ENCODE results near the gene COLEC12.

DNA sequence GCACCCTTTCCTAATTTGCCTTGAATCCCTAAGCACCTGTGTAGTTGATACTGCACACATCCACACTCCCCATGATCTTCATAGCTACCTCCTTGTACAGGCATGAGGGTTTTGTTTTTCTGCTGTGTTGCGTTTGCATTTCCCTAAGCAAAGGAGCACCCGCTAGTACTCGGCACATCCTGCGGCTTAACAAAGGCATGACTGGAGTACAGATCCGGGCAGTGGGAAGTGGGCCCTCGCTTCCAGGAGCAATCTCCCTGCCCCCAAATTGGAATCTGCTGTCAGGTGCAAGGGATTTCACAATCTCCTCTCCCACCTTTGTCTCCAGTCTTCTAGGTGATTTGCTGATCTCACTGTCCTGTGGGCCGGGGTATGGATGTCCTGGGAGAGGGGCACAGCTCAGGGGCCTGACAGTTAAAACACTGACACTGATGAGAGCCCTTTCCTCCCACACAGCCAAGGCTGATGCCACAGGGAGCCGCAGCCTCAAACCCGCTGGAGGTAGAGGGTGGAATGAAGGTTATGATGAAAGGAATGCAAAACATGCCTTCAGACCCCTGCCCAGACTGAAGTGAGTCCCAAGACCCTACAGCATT is 133.9 kb downstream of the COLEC12 start:
- TF ChIP-seq, protein P1, sequence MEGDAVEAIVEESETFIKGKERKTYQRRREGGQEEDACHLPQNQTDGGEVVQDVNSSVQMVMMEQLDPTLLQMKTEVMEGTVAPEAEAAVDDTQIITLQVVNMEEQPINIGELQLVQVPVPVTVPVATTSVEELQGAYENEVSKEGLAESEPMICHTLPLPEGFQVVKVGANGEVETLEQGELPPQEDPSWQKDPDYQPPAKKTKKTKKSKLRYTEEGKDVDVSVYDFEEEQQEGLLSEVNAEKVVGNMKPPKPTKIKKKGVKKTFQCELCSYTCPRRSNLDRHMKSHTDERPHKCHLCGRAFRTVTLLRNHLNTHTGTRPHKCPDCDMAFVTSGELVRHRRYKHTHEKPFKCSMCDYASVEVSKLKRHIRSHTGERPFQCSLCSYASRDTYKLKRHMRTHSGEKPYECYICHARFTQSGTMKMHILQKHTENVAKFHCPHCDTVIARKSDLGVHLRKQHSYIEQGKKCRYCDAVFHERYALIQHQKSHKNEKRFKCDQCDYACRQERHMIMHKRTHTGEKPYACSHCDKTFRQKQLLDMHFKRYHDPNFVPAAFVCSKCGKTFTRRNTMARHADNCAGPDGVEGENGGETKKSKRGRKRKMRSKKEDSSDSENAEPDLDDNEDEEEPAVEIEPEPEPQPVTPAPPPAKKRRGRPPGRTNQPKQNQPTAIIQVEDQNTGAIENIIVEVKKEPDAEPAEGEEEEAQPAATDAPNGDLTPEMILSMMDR (IDR thresholded peaks at IDR 0.05): no peak
- TF ChIP-seq POLR2A (IDR thresholded peaks at IDR 0.05): no peak

Measured in lower leg skin (tissue), 3 donors.